Measurements from ENCODE around the gene SMPD2.

Gene SMPD2

GRCh38 chr6:109488001-109488400 is 47.5 kb downstream of the SMPD2 start:
- DNase-seq, result no peak

GRCh38 chr6:109490713-109491112 is 50.2 kb downstream of the SMPD2 start:
- DNase-seq, result no peak

GRCh38 chr6:109491207-109491938 is 50.8 kb downstream of the SMPD2 start:
- DNase-seq, result no peak
